Stomach (tissue), 4 donors: ENCODE measurements around the gene CHAT.

Experiments used
- CTCF ChIP-seq, 7 experiments: fragments of 450-650 bp in 4 of 7; fragments of 200-600 bp in 3 of 7; sonication (generic) in 3 of 7; IDR thresholded peaks; one replicate each; pipeline ENCODE4 v1.5.1; 2016 to 2019; ENCODE audit warnings: antibody characterized with exemption in 7 of 7, control low read depth in 2 of 7, mild to moderate bottlenecking in 1 of 7
- POLR2A ChIP-seq, 4 donors: fragments of 450-650 bp; IDR thresholded peaks; one replicate each; pipeline ENCODE4 v1.6.1; 2016; ENCODE audit warnings: antibody characterized with exemption in 4 of 4, control low read depth in 2 of 4, mild to moderate bottlenecking in 1 of 4, moderate library complexity in 1 of 4

- TF ChIP-seq POLR2A (IDR thresholded peaks at IDR 0.05) (no peak), CTCF (IDR thresholded peaks at IDR 0.05) (no peak)
Measured at GRCh38 chr10:49642311-49642710, 28.5 kb downstream of the CHAT start.
